ENCODE measurements around the gene FRRS1L.
A peak's percentile ranks its signal among the peaks of the same experiment; 100 is the strongest.

Gene FRRS1L

GRCh38 chr9:109100543-109101201 is 66.4 kb downstream of the FRRS1L start:
- no peak for DNase-seq

DNA sequence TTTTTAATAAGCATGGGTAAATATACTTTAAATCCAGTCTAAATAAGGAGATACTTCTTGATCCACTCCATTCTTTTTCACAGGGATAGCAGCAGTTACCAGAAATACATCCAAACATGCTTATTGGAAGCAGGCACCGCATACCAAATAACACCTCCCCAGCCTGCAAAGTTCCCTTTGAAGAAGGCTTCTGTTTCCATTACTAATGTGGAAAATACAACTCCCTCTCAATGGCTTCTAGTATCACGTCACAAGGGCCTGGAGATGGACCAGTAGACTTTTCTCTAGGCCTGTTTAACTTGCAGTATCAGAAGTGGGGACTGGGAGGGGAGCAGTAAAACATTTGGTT is 68.1 kb downstream of the FRRS1L start:
- no peak for DNase-seq

GRCh38 chr9:109098171-109098959 is 68.7 kb downstream of the FRRS1L start:
- DNase-seq: no peak

GRCh38 chr9:109097146-109097545 is 69.9 kb downstream of the FRRS1L start:
- DNase-seq: no peak

GRCh38 chr9:109095321-109095720 is 71.7 kb downstream of the FRRS1L start:
- DNase-seq: no peak

DNA sequence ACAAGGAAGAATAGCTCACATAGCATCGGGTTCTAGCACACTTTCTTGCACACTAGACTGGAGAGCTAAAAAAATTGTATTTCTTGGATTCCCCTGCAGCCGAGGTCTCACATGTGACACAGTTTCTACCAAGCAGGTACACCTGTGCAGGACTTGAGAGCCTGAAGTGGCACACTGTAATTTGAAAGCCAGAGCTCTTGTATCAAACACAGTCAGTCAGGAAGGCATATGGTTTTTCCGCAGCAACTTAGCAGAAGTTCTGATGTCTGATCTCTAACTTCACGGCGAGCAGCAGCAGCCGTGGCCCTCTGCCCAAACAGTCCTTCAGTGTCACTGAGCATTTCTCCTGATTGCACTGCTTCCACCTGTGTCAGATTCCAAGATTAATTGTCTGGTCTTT is 72.8 kb downstream of the FRRS1L start:
- no peak for DNase-seq

GRCh38 chr9:109092587-109092986 is 74.5 kb downstream of the FRRS1L start:
- no peak for DNase-seq

DNA sequence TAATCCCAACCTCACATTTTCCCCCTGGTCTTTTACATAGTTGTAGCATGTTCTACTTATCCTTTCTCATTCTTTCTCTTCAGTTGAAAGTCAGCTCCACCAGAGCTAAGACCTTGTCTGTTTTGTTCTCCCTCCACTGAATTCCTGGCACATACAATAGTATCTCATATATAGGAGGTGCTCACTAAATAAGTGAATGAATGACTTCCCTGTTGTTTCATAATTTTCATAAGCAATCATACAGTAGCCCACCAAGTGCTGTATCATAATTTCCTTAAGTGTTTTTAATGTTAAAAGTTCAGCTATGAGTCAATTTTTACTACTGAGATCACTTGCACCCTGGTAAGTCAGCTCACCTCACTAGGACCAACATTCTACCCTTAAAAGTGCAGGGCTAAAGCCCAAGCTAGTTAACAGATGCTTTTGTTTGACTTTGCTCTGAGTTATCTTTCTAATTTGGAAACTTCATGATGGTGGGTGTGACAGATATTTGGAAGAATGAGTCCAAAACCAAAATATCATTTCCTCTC is 74.9 kb downstream of the FRRS1L start:
- DNase-seq: no peak

GRCh38 chr9:109088221-109088620 is 78.8 kb downstream of the FRRS1L start:
- DNase-seq: no peak

DNA sequence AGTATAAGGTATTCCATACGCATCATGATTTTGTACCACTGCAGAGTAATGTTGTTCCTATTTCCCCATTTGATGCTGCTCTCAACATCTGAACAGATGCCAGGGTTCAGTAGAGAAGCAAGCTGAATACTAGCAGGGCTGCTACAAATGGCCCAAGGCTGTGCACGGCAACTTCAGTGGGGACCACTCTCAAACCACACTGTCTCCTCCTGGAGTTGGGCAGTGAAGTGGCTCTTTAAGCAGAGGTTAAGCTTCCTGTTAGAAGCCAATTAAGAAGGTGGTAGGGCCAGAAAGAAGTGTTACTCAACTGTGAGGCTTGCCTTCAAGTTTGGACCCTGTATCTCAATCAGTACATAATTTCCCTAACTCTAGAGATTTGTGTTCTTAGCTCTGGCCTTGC is 79.3 kb downstream of the FRRS1L start:
- DNase-seq: no peak

DNA sequence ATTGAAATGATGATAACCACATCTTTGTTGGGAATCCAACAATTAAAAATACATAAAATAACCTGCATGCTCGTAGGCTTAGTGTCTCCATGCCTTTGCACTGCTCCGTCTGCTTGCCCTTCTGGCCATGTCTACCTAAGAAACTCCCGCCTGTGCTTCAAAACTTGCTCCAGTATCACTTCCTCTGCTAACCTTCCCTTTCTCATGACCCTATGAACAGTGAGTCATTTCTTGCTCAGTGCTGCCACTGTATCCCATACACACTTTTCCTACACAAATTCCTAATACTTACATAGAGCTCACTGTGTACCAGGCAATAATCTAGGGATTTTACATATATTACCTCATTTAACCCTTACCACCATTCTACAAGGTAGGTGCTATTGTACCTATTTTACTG is 80.8 kb downstream of the FRRS1L start:
- peak; percentile 77 for DNase-seq

GRCh38 chr9:109085510-109085909 is 81.5 kb downstream of the FRRS1L start:
- no peak for DNase-seq

GRCh38 chr9:109083813-109084405 is 83.1 kb downstream of the FRRS1L start:
- DNase-seq: peak; percentile 21

DNA sequence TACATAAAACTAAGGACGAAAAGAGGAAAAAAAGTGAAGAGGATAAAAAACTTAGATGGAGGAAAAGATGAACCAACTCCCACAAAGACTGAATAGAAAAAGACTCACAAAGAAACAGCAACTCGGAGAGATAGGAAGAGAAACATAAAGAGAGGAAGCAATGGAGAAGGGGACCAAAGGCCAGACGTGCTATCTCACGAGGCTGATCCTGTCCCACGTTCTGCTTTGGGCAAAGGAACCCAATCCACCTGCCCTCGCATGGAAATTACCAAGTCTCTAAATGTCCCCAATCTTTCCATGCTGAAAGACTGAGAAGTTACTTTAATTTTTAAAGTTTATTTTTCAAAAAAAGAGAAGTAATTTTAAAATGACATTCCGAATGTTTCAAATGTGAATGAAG is 83.9 kb downstream of the FRRS1L start:
- DNase-seq: no peak

GRCh38 chr9:109082091-109082620 is 84.9 kb downstream of the FRRS1L start:
- DNase-seq: no peak

Measured in inflammatory macrophage treated with lipopolysaccharide for 4 hours (primary cell).